Measurements from ENCODE around the gene EXOC4.

EXOC4 gene

GRCh38 chr7:133310232-133310862, 57.5 kb downstream of the EXOC4 start:
- DNase-seq: no peak
- Histone ChIP-seq H3K9me3 (ENCODE audit: severe bottlenecking) (no peaks in the 10 kb centered on the region), H3K27ac (no peak overlapping the region), H3K27me3 (ENCODE audit: insufficient read depth, low read depth, severe bottlenecking) (no peaks in the 10 kb centered on the region), H3K4me3 (ENCODE audit: low read depth, low read length) (no peak overlapping the region), H3K36me3 (peaks cover 22% of the 10 kb centered on the region)
- TF ChIP-seq CTCF (IDR thresholded peaks at IDR 0.05; ENCODE audit: low read depth, low read length): no peak

DNA sequence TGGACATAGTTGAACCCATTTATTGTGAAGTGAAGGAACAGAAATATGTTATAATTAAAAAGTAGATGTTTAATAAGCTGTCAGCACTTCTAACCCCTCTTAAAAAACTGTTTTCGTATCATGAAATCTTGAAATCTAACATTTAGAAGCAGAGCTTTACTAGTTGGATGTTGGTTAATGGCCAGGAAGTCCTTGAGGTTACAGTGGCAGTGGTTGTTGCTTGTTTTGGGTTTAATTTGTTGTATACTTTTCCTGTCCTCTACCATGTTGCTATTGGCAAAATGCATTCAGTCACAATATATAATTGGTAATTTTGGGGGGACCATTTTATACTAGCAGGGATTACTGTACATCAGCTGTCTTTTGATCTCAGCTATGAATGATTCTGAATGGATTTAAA, 60.7 kb downstream of the EXOC4 start:
- Histone ChIP-seq H3K4me3 (ENCODE audit: low read depth, low read length) (no peak overlapping the region), H3K27ac (no peak overlapping the region), H3K9me3 (ENCODE audit: severe bottlenecking) (no peaks in the 10 kb centered on the region), H3K27me3 (ENCODE audit: insufficient read depth, low read depth, severe bottlenecking) (no peaks in the 10 kb centered on the region), H3K36me3 (peaks cover 3% of the 10 kb centered on the region; the same call in 1 of the 2 replicates)
- DNase-seq: no peak
- TF ChIP-seq CTCF (IDR thresholded peaks at IDR 0.05; ENCODE audit: low read depth, low read length): no peak

DNA sequence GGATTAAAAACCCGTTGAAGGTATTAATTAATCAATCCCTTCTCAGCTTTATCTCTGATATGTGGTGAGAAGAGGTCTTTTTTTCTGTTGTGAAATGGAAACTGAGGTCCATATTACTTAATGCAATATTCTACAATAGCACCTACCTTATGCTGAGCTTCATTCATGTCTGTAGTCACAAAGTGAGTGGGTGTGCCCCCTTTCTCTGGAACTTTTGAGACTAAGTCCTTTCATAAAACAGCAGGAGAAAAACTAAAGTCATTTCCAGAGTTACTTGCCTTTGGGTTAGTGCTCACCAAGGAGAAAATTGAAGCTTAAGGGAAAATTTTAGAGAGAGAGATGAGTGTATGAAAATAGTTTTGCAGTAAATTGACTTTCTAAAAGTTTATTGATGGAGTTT, 61.2 kb downstream of the EXOC4 start:
- no peak for DNase-seq
- no peak for TF ChIP-seq CTCF (IDR thresholded peaks at IDR 0.05; ENCODE audit: low read depth, low read length)
- Histone ChIP-seq H3K4me3 (ENCODE audit: low read depth, low read length) (no peak overlapping the region), H3K36me3 (no peaks in the 10 kb centered on the region), H3K27me3 (ENCODE audit: insufficient read depth, low read depth, severe bottlenecking) (no peaks in the 10 kb centered on the region), H3K9me3 (ENCODE audit: severe bottlenecking) (no peaks in the 10 kb centered on the region), H3K27ac (no peak overlapping the region)

- Histone ChIP-seq H3K36me3 (0 out of 2 replicates have a peak, but pooled peaks cover 3% of the 10 kb centered on the region), H3K27me3 (ENCODE audit: insufficient read depth, low read depth, severe bottlenecking) (no peaks in the 10 kb centered on the region), H3K4me3 (ENCODE audit: low read depth, low read length) (no peak overlapping the region), H3K27ac (no peak overlapping the region), H3K9me3 (ENCODE audit: severe bottlenecking) (no peaks in the 10 kb centered on the region)
- no peak for TF ChIP-seq CTCF (IDR thresholded peaks at IDR 0.05; ENCODE audit: low read depth, low read length)
- no peak for DNase-seq
Measured at GRCh38 chr7:133315332-133316040, 62.6 kb downstream of the EXOC4 start.

GRCh38 chr7:133319842-133320241, 67.0 kb downstream of the EXOC4 start:
- no peak for TF ChIP-seq CTCF (IDR thresholded peaks at IDR 0.05; ENCODE audit: low read depth, low read length)

More at GRCh38 chr7:133319842-133320241, 67.0 kb downstream of the EXOC4 start:
- no peak for DNase-seq
- no peak overlapping the region for H3K27ac ChIP-seq
- H3K36me3 ChIP-seq: 0 out of 2 replicates have a peak, but pooled peaks cover 3% of the 10 kb centered on the region
- no peak overlapping the region for H3K4me3 ChIP-seq (ENCODE audit: low read depth, low read length)
- H3K27me3 ChIP-seq (ENCODE audit: insufficient read depth, low read depth, severe bottlenecking): no peaks in the 10 kb centered on the region
- peaks cover 6% of the 10 kb centered on the region for H3K9me3 ChIP-seq (ENCODE audit: severe bottlenecking)

Data from WERI-Rb-1 (cell line).